A673 (cell line): Measurements from ENCODE around the gene LMNTD2.

Source experiments
- CTCF ChIP-seq: fragments of 300-800, 200-600 bp; sonication (generic); conservative IDR thresholded peaks from 2 replicates; pipeline ENCODE4 v1.5.1; 2017; ENCODE audit warnings: low read depth, mild to moderate bottlenecking, antibody characterized with exemption, low read length, moderate library complexity, mixed read lengths
- EZH2 ChIP-seq: fragments of 200-600 bp; sonication (generic); IDR thresholded peaks from 2 replicates; pipeline ENCODE4 v1.6.1; 2017; ENCODE audit warnings: borderline replicate concordance, low read depth, mild to moderate bottlenecking, mixed read lengths, antibody characterized with exemption, low read length; ENCODE audit not compliant: poor library complexity, severe bottlenecking

GRCh38 chr11:595400-595799 is 34.9 kb upstream of the LMNTD2 start:
- TF ChIP-seq EZH2 (no peak), CTCF (no peak)
